Left ventricle myocardium inferior (tissue), 1 donor: ENCODE results near the gene EVC. TPM values are rescaled to one million over a fixed set of nuclear protein-coding genes. Genes with fewer than 3 reads are reported as not detected.
"Not testable (repeated sequence)": the region's sequence is repeated elsewhere in the genome, so short reads cannot be mapped to it uniquely, and the experiment has no call there.

Source experiments
- DNase-seq: peaks from one replicate; pipeline ENCODE4 v3.0.0-alpha.2; 2020
- H3K27ac ChIP-seq: fragments of 200-600 bp; replicated peaks from 2 replicates; pipeline ENCODE4 v1.8.0; 2021
- H3K27me3 ChIP-seq: fragments of 200-600 bp; 2 replicates; pipeline ENCODE4 v1.8.0; 2021; ENCODE audit warnings: low read depth
- H3K36me3 ChIP-seq: fragments of 200-600 bp; 2 replicates; pipeline ENCODE4 v1.8.0; 2021
- H3K4me1 ChIP-seq: fragments of 200-600 bp; 2 replicates; pipeline ENCODE4 v1.8.0; 2021
- H3K4me3 ChIP-seq: fragments of 200-600 bp; 2 replicates; pipeline ENCODE4 v1.8.0; 2021; ENCODE audit warnings: mild to moderate bottlenecking, moderate library complexity
- H3K9me3 ChIP-seq: fragments of 200-600 bp; replicated peaks from 2 replicates; pipeline ENCODE4 v1.8.0; 2021
- intact Hi-C: fragments of 100-400 bp; cut with micrococcal nuclease; formaldehyde crosslinking; loops from one replicate; pipeline ENCODE4 v1.11.0; 2022
- total RNA-seq: library from RNA; stranded (reverse); fragmentation: NEBNext Ultra II Directional; extraction: Animal tissue kit (Norgen Biotek cat#: 25700); gene quantifications from one replicate; pipeline ENCODE4 v1.2.1, GENCODE V29; 2021
- TF ChIP-seq, protein P1 (sequence below): fragments of 200-600 bp; IDR thresholded peaks from 2 replicates; pipeline ENCODE4 v1.8.0; 2021; ENCODE audit warnings: antibody characterized with exemption, mild to moderate bottlenecking, borderline replicate concordance
- donor health status: DM: no; HTN: yes; CAD: no; lungs with severe emphysema.

The EVC gene
- total RNA-seq, 1 donor from 2014 or later, result 5.1 TPM

- Histone ChIP-seq H3K4me1 (peaks cover 20% of the 10 kb centered on the region), H3K27ac (no peak overlapping the region), H3K36me3 (peaks cover 9% of the 10 kb centered on the region), H3K4me3 (no peak overlapping the region), H3K27me3 (no peaks in the 10 kb centered on the region), H3K9me3 (no peaks in the 10 kb centered on the region)
- intact Hi-C loops, result no loop called here
- TF ChIP-seq, protein P1, sequence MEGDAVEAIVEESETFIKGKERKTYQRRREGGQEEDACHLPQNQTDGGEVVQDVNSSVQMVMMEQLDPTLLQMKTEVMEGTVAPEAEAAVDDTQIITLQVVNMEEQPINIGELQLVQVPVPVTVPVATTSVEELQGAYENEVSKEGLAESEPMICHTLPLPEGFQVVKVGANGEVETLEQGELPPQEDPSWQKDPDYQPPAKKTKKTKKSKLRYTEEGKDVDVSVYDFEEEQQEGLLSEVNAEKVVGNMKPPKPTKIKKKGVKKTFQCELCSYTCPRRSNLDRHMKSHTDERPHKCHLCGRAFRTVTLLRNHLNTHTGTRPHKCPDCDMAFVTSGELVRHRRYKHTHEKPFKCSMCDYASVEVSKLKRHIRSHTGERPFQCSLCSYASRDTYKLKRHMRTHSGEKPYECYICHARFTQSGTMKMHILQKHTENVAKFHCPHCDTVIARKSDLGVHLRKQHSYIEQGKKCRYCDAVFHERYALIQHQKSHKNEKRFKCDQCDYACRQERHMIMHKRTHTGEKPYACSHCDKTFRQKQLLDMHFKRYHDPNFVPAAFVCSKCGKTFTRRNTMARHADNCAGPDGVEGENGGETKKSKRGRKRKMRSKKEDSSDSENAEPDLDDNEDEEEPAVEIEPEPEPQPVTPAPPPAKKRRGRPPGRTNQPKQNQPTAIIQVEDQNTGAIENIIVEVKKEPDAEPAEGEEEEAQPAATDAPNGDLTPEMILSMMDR, result no peak
- DNase-seq, result no peak
These were observed 117.0 kb downstream of the EVC start for GRCh38 chr4:5828005-5828391.

- Histone ChIP-seq H3K36me3 (peaks cover 3% of the 10 kb centered on the region), H3K4me1 (peaks cover 19% of the 10 kb centered on the region), H3K27ac (no peak overlapping the region), H3K4me3 (no peak overlapping the region), H3K9me3 (no peaks in the 10 kb centered on the region), H3K27me3 (peaks cover 8% of the 10 kb centered on the region)
- TF ChIP-seq, protein P1, result no peak
- intact Hi-C loops, result no loop called here
- DNase-seq, result no peak
These were observed 125.9 kb downstream of the EVC start for GRCh38 chr4:5836943-5837342.

- H3K9me3 ChIP-seq, H3K4me3 ChIP-seq, H3K27me3 ChIP-seq, DNase-seq, intact Hi-C loops, H3K36me3 ChIP-seq, H3K27ac ChIP-seq: not testable (repeated sequence)
- H3K4me1 ChIP-seq, result peaks cover 19% of the 10 kb centered on the region
These were observed 126.5 kb downstream of the EVC start for GRCh38 chr4:5837483-5837882.

DNA sequence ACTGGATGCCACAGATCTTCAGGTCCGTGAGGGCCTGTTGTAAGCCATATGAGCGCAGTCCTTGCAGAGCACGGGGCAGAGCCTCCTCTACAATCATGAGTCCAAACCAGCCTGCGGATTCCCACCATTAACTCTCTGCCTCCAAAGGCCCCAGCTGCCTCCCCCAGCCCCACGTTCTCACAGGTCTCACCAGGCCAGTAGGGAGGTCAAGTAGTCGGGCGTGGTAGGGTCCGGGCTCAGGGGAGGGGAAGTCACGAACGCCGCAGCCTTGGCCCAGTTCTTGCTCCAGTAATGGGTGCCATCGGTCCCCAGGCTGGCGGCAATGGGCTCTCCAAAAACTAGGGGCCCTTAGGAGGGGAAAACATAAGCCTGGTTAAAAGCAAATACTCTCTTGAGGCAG, 128.3 kb downstream of the EVC start:
- DNase-seq, result no peak
- H3K9me3 ChIP-seq, result no peaks in the 10 kb centered on the region
- intact Hi-C loops, result no loop called here
- peaks cover 8% of the 10 kb centered on the region for H3K27me3 ChIP-seq
- TF ChIP-seq, protein P1, result no peak
- H3K4me1 ChIP-seq, result peaks cover 29% of the 10 kb centered on the region
- H3K4me3 ChIP-seq, result no peak overlapping the region
- no peaks in the 10 kb centered on the region for H3K36me3 ChIP-seq
- peak overlapping the region; percentile 65 for H3K27ac ChIP-seq

GRCh38 chr4:5839751-5840674, 129.0 kb downstream of the EVC start:
- intact Hi-C loops, result no loop called here

More at GRCh38 chr4:5839751-5840674, 129.0 kb downstream of the EVC start:
- peak overlapping the region; percentile 38 for H3K4me3 ChIP-seq
- no peaks in the 10 kb centered on the region for H3K9me3 ChIP-seq
- no peaks in the 10 kb centered on the region for H3K36me3 ChIP-seq
- H3K27ac ChIP-seq, result peak overlapping the region; percentile 65
- peaks cover 14% of the 10 kb centered on the region for H3K27me3 ChIP-seq
- peaks cover 33% of the 10 kb centered on the region for H3K4me1 ChIP-seq
- peak; percentile 77 for DNase-seq
- TF ChIP-seq, protein P1, result no peak
